ENCODE results near the gene ANKRD10.

The ANKRD10 gene

GRCh38 chr13:110944968-110945927 lies 30.4 kb upstream of the ANKRD10 start:
- no peak for DNase-seq

GRCh38 chr13:110944121-110944967 lies 29.5 kb upstream of the ANKRD10 start:
- DNase-seq: peak in 1 of 5 experiments; percentile 78

GRCh38 chr13:110942248-110942981 lies 27.5 kb upstream of the ANKRD10 start:
- peak in 2 of 5 experiments; percentile 8 to 49 for DNase-seq

GRCh38 chr13:110938662-110939421 lies 24.0 kb upstream of the ANKRD10 start:
- DNase-seq: peak in 1 of 5 experiments; percentile 55

- no peak for DNase-seq
Observed at GRCh38 chr13:110937511-110938285, 22.8 kb upstream of the ANKRD10 start.

- no peak for DNase-seq
Observed at GRCh38 chr13:110936519-110936918, 21.6 kb upstream of the ANKRD10 start.

GRCh38 chr13:110932588-110932987 lies 17.7 kb upstream of the ANKRD10 start:
- no peak for DNase-seq

GRCh38 chr13:110929104-110929777 lies 14.4 kb upstream of the ANKRD10 start:
- DNase-seq: peak in 1 of 5 experiments; percentile 18

- peak in 1 of 5 experiments; percentile 12 for DNase-seq
Observed at GRCh38 chr13:110925023-110925612, 10.2 kb upstream of the ANKRD10 start.

GRCh38 chr13:110924639-110924934 lies 9.7 kb upstream of the ANKRD10 start:
- no peak for DNase-seq

GRCh38 chr13:110923777-110924638 lies 9.1 kb upstream of the ANKRD10 start:
- DNase-seq: no peak

- DNase-seq: no peak
Observed at GRCh38 chr13:110923086-110923485, 8.2 kb upstream of the ANKRD10 start.

GRCh38 chr13:110922506-110922905 lies 7.6 kb upstream of the ANKRD10 start:
- no peak for DNase-seq

GRCh38 chr13:110921695-110922094 lies 6.8 kb upstream of the ANKRD10 start:
- no peak for DNase-seq

- no peak for DNase-seq
Observed at GRCh38 chr13:110921209-110921608, 6.3 kb upstream of the ANKRD10 start.

GRCh38 chr13:110920038-110920437 lies 5.2 kb upstream of the ANKRD10 start:
- DNase-seq: no peak

- DNase-seq: no peak
Observed at GRCh38 chr13:110916301-110917142, 1.7 kb upstream of the ANKRD10 start.

GRCh38 chr13:110915874-110916206 lies 971 bp upstream of the ANKRD10 start:
- DNase-seq: no peak

Measured in T-helper 2 cell (primary cell).